ENCODE data around the gene CELSR1. TPM values are rescaled to one million over a fixed set of nuclear protein-coding genes. Genes with fewer than 3 reads are reported as not detected.

The CELSR1 gene
- total RNA-seq, 1 donor from 2014 or later: 2.1 TPM

GRCh38 chr22:46580940-46581537, 43.6 kb upstream of the CELSR1 start:
- no peaks in the 10 kb centered on the region for H3K9me3 ChIP-seq (ENCODE audit: control insufficient read depth in 3 of 3, low read length in 3 of 3)
- no peak overlapping the region for H3K9ac ChIP-seq (ENCODE audit: low read depth in 1 of 3, low read length in 3 of 3)
- H3K4me1 ChIP-seq (ENCODE audit: control insufficient read depth in 3 of 3, insufficient read depth in 3 of 3, low read length in 3 of 3): peaks cover 52 to 67% (median 55%) of the 10 kb centered on the region in 3 donors
- H3K27ac ChIP-seq (ENCODE audit: low read depth, low read length): no peak overlapping the region
- H3K4me3 ChIP-seq (ENCODE audit: low read length in 3 of 3): peak overlapping the region in 1 of 3 donors; percentile 17
- no peaks in the 10 kb centered on the region for H3K27me3 ChIP-seq (ENCODE audit: control insufficient read depth in 3 of 3, insufficient read depth in 3 of 3, low read length in 3 of 3)
- no peaks in the 10 kb centered on the region for H3K36me3 ChIP-seq (ENCODE audit: control insufficient read depth in 3 of 3, insufficient read depth in 3 of 3, low read length in 3 of 3)

DNA sequence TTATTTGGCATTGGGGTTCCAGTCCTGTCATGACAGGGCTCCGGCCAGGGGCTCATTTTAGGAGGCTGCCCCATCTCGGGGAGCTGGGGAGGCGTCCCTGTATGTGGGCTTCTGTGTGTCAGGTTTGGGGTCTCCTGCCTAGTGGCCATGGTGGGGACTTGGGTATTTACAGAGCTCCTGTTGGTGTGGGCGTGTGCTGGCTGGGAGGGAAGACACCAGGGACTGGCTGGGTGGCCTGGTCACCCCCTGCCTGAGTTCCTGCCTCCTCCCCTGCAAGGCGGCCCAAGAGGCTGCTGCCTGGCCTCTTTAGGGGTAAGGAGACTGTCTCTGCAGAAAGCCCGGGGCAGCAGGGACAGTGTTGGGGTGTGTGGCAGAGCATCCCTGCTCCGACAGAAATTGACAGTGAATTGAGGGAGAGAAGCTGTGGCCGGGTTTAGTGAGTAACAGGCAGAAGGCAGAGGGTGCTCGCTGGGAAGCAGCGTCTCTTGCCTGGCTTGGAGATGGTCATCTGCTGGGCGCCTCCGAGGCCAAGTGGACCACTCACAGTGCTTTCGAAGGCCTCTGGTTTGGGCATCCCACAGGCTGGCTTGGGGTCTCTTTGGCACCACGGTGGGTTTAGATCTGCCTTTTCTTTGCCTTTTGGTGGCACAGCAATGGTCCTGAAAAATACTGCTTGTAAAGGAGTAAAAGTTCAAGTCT, 42.5 kb upstream of the CELSR1 start:
- no peaks in the 10 kb centered on the region for H3K9me3 ChIP-seq (ENCODE audit: control insufficient read depth in 3 of 3, low read length in 3 of 3)
- H3K36me3 ChIP-seq (ENCODE audit: control insufficient read depth in 3 of 3, insufficient read depth in 3 of 3, low read length in 3 of 3): no peaks in the 10 kb centered on the region
- H3K4me3 ChIP-seq (ENCODE audit: low read length in 3 of 3): peak overlapping the region in 2 of 3 donors; percentile 1 to 88
- peaks cover 59 to 66% (median 64%) of the 10 kb centered on the region in 3 donors for H3K4me1 ChIP-seq (ENCODE audit: control insufficient read depth in 3 of 3, insufficient read depth in 3 of 3, low read length in 3 of 3)
- H3K9ac ChIP-seq (ENCODE audit: low read depth in 1 of 3, low read length in 3 of 3): peak overlapping the region; percentile 51 to 90 (median 88)
- H3K27ac ChIP-seq (ENCODE audit: low read depth, low read length): peak overlapping the region; percentile 85
- H3K27me3 ChIP-seq (ENCODE audit: control insufficient read depth in 3 of 3, insufficient read depth in 3 of 3, low read length in 3 of 3): no peaks in the 10 kb centered on the region

GRCh38 chr22:46578824-46579561, 41.6 kb upstream of the CELSR1 start:
- peak overlapping the region; percentile 75 to 88 (median 83) for H3K4me3 ChIP-seq (ENCODE audit: low read length in 3 of 3)
- H3K9me3 ChIP-seq (ENCODE audit: control insufficient read depth in 3 of 3, low read length in 3 of 3): no peaks in the 10 kb centered on the region
- H3K4me1 ChIP-seq (ENCODE audit: control insufficient read depth in 3 of 3, insufficient read depth in 3 of 3, low read length in 3 of 3): peaks cover 59 to 64% (median 60%) of the 10 kb centered on the region in 3 donors
- H3K27me3 ChIP-seq (ENCODE audit: control insufficient read depth in 3 of 3, insufficient read depth in 3 of 3, low read length in 3 of 3): no peaks in the 10 kb centered on the region
- H3K36me3 ChIP-seq (ENCODE audit: control insufficient read depth in 3 of 3, insufficient read depth in 3 of 3, low read length in 3 of 3): no peaks in the 10 kb centered on the region
- peak overlapping the region; percentile 51 to 90 (median 88) for H3K9ac ChIP-seq (ENCODE audit: low read depth in 1 of 3, low read length in 3 of 3)
- H3K27ac ChIP-seq (ENCODE audit: low read depth, low read length): peak overlapping the region; percentile 85

DNA sequence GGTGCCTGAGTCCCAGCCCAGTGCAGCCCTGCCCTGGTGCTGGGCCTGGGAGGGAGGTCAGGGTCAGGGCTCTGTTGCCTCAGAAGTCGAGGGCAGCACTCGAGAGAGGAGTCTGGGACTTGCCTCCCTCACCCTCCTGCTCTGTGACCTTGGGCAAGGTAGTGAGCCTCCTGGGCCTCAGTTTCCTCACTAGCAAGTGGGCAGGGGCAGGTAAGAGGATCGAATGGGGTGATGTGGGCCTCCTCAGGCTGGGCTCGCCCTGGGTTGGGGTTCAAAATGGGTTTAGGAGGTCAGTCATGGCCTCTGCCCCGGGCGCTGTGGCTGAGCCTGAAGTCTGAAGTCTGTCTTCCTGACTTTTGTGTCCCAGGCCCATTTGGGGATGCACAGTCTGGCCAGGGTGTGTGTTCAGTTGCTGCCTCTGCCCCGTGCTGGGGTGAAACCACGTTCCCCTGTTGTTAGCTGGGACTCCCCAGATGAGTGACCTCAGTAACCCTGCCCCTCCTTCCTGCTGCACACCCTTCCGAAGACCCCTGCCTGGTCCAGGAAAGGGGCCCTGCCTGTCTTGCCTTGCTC, 40.9 kb upstream of the CELSR1 start:
- Histone ChIP-seq H3K9me3 (ENCODE audit: control insufficient read depth in 3 of 3, low read length in 3 of 3) (no peaks in the 10 kb centered on the region), H3K4me3 (ENCODE audit: low read length in 3 of 3) (peak overlapping the region; percentile 75 to 88 (median 83)), H3K9ac (ENCODE audit: low read depth in 1 of 3, low read length in 3 of 3) (peak overlapping the region; percentile 83 to 90 (median 88)), H3K36me3 (ENCODE audit: control insufficient read depth in 3 of 3, insufficient read depth in 3 of 3, low read length in 3 of 3) (no peaks in the 10 kb centered on the region), H3K4me1 (ENCODE audit: control insufficient read depth in 3 of 3, insufficient read depth in 3 of 3, low read length in 3 of 3) (peaks cover 59 to 64% (median 60%) of the 10 kb centered on the region in 3 donors), H3K27me3 (ENCODE audit: control insufficient read depth in 3 of 3, insufficient read depth in 3 of 3, low read length in 3 of 3) (no peaks in the 10 kb centered on the region), H3K27ac (ENCODE audit: low read depth, low read length) (peak overlapping the region; percentile 85)

DNA sequence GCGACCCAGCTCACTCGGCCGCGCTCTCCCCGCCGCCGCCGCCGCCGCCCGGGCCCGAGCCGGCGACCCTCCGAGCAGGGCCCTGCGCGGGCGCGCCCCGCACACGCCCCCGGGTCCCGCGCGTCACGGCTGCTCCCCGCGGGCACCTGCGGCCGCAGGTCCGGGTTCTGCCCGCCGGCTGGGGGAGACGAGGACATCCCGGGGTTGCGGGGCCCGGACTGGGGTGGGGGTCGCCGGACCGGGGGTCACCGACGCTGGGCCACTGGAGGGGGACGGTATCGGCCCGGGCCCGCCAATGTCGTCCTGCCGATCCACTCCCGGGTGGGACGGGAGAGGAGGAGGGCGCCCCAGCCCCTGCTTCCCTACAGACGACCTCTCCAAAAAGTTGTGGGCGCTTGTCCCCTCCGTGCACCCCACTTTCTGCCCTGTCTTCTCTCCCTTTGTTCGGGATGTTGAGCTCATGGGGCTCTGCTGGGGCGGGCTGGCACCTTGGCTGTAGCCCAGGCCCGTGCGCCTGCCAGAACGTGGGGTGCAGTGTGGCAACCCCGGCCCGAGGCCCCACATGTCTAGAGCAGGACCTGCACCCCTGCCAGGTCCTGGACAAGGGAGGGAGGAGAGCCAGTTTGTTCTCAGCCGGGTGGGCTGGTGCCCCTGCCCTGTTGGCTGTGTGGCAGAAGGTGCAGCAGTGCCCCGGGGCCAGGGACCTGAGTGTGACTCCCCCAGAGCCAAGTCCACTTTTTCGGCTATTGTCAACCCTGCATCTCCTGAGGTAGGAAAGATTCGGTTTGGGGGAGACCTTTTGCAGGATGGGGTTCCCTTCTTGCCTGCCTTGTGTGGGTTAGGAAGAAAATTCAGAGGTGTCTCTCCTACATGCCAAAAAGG, 40.2 kb upstream of the CELSR1 start:
- Histone ChIP-seq H3K9ac (ENCODE audit: low read depth in 1 of 3, low read length in 3 of 3) (peak overlapping the region; percentile 83 to 90 (median 88)), H3K4me1 (ENCODE audit: control insufficient read depth in 3 of 3, insufficient read depth in 3 of 3, low read length in 3 of 3) (peaks cover 56 to 64% (median 58%) of the 10 kb centered on the region in 3 donors)

DNA sequence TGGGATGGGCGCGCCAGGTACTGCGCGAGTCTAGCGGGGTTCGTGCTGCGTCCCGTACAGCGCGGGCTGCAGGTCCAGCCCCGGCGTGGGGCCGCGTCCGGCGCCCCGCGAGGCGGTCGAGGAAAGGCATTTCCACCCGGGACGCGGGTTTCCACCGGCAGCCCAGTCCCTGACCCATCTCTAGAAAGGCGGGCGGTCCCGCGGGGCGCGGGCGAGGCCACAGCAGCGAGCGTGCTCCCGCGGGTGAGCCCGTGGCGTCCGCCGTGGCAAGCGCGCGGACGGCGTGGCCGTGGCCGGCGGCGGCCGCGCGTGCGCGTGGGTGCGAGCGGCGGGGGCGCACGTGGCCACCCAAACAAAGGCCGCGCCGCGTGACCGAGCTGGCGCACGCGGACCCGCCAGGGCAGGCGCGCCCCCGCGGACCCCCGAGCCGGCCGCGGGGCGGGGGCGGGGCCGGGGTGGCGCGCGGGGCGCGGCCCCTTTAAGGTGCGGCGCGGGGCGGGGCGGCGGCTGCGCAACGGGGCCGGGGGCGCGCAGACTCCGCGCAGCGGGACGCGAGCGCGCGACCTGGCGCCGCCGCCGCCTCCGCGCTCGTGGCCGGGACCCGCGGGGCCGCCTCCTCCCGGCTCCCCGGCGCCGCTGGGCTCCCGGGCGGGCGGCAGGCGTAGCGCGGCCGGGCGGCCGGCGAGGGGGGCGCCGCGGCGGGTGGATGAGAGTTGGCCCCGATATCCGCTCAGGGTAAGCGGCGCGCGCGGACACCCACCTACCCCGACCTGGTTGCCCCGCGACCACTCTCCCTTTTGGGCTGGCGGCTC, 39.3 kb upstream of the CELSR1 start:
- Histone ChIP-seq H3K36me3 (ENCODE audit: control insufficient read depth in 3 of 3, insufficient read depth in 3 of 3, low read length in 3 of 3) (no peaks in the 10 kb centered on the region), H3K4me1 (ENCODE audit: control insufficient read depth in 3 of 3, insufficient read depth in 3 of 3, low read length in 3 of 3) (peaks cover 50 to 57% (median 52%) of the 10 kb centered on the region in 3 donors), H3K9ac (ENCODE audit: low read depth in 1 of 3, low read length in 3 of 3) (peak overlapping the region; percentile 23 to 75 (median 47)), H3K27ac (ENCODE audit: low read depth, low read length) (peak overlapping the region; percentile 30), H3K4me3 (ENCODE audit: low read length in 3 of 3) (peak overlapping the region; percentile 56 to 88 (median 83)), H3K9me3 (ENCODE audit: control insufficient read depth in 3 of 3, low read length in 3 of 3) (no peaks in the 10 kb centered on the region), H3K27me3 (ENCODE audit: control insufficient read depth in 3 of 3, insufficient read depth in 3 of 3, low read length in 3 of 3) (no peaks in the 10 kb centered on the region)

More for the DNA sequence above, 40.2 kb upstream of the CELSR1 start:
- no peaks in the 10 kb centered on the region for H3K9me3 ChIP-seq (ENCODE audit: control insufficient read depth in 3 of 3, low read length in 3 of 3)
- H3K27ac ChIP-seq (ENCODE audit: low read depth, low read length): peak overlapping the region; percentile 85
- H3K27me3 ChIP-seq (ENCODE audit: control insufficient read depth in 3 of 3, insufficient read depth in 3 of 3, low read length in 3 of 3): no peaks in the 10 kb centered on the region
- peak overlapping the region; percentile 75 to 88 (median 83) for H3K4me3 ChIP-seq (ENCODE audit: low read length in 3 of 3)
- no peaks in the 10 kb centered on the region for H3K36me3 ChIP-seq (ENCODE audit: control insufficient read depth in 3 of 3, insufficient read depth in 3 of 3, low read length in 3 of 3)

- H3K9me3 ChIP-seq (ENCODE audit: control insufficient read depth in 3 of 3, low read length in 3 of 3): peaks cover 0 to 3% (median 0%) of the 10 kb centered on the region in 3 donors
- H3K27me3 ChIP-seq (ENCODE audit: control insufficient read depth in 3 of 3, insufficient read depth in 3 of 3, low read length in 3 of 3): no peaks in the 10 kb centered on the region
- peak overlapping the region; percentile 30 for H3K27ac ChIP-seq (ENCODE audit: low read depth, low read length)
- H3K4me1 ChIP-seq (ENCODE audit: control insufficient read depth in 3 of 3, insufficient read depth in 3 of 3, low read length in 3 of 3): peaks cover 43 to 49% (median 45%) of the 10 kb centered on the region in 3 donors
- H3K4me3 ChIP-seq (ENCODE audit: low read length in 3 of 3): peak overlapping the region; percentile 56 to 70 (median 68)
- H3K9ac ChIP-seq (ENCODE audit: low read depth in 1 of 3, low read length in 3 of 3): peak overlapping the region; percentile 23 to 75 (median 47)
- no peaks in the 10 kb centered on the region for H3K36me3 ChIP-seq (ENCODE audit: control insufficient read depth in 3 of 3, insufficient read depth in 3 of 3, low read length in 3 of 3)
Observed at GRCh38 chr22:46575911-46576555, 38.6 kb upstream of the CELSR1 start.

DNA sequence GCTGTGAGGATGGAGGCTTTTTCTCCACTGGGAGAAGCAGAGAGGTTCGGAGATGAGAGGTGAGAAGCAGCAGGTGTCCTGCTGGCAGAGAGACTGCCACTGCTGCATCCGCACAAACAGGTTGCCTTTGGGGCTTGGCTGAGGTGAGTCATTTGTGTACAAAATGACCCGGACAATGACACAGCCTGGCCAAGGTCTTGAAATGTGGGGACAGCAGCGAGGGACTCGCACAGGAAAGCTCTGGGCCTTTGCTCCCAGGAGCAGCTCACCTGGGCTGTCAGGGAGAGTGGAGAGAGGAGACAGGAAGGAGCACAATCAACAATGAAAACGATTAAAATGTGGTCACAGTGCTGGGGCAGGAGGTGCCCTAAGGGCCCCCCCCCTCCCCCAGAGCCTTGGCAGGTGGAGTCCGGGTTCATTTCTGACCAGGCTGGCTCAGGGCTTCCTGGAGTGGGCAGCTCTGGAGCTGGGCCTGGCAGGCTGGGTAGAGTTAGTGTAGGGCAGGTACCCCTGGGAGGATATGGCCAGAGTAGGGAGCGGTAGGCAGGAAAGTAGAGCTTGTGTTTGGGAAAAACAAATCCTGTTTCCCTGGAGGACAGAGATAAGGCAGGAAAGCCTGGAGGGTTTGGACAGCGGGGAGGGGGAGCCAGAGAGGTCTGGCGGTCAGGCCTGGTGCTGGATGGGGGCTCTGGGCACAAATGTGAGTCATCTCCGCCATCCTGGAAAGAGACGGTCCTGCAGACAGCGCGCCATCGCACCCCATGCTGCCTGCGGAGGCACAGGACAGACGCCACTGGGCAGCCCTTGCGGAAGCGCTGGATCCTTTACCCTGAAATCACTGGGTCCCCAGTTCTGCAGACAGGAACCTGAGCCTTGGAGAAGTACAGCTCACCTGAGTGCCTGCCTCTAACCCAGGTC, 37.8 kb upstream of the CELSR1 start:
- H3K4me1 ChIP-seq (ENCODE audit: control insufficient read depth in 3 of 3, insufficient read depth in 3 of 3, low read length in 3 of 3): peaks cover 37 to 42% (median 38%) of the 10 kb centered on the region in 3 donors
- no peak overlapping the region for H3K4me3 ChIP-seq (ENCODE audit: low read length in 3 of 3)
- no peaks in the 10 kb centered on the region for H3K36me3 ChIP-seq (ENCODE audit: control insufficient read depth in 3 of 3, insufficient read depth in 3 of 3, low read length in 3 of 3)
- no peak overlapping the region for H3K9ac ChIP-seq (ENCODE audit: low read depth in 1 of 3, low read length in 3 of 3)
- H3K9me3 ChIP-seq (ENCODE audit: control insufficient read depth in 3 of 3, low read length in 3 of 3): peaks cover 0 to 3% (median 0%) of the 10 kb centered on the region in 3 donors
- no peak overlapping the region for H3K27ac ChIP-seq (ENCODE audit: low read depth, low read length)
- no peaks in the 10 kb centered on the region for H3K27me3 ChIP-seq (ENCODE audit: control insufficient read depth in 3 of 3, insufficient read depth in 3 of 3, low read length in 3 of 3)
